OCI-LY7 (cell line): Measurements from ENCODE around the gene CEP104.

ENCODE experiments used
- EZH2phosphoT487 ChIP-seq: fragments of 200-600 bp; sonication (generic); IDR thresholded peaks from 2 replicates; pipeline ENCODE4 v1.6.1; 2018; ENCODE audit warnings: low read depth, borderline replicate concordance, mild to moderate bottlenecking, mixed run types, antibody characterized with exemption, low read length, moderate library complexity, mixed read lengths
- TF ChIP-seq, protein P1 (sequence below): fragments of 200-600 bp; sonication (generic); conservative IDR thresholded peaks from 2 replicates; pipeline ENCODE4 v1.5.1; 2014; ENCODE audit warnings: mild to moderate bottlenecking, antibody characterized with exemption, low read length, moderate library complexity, mixed read lengths

DNA sequence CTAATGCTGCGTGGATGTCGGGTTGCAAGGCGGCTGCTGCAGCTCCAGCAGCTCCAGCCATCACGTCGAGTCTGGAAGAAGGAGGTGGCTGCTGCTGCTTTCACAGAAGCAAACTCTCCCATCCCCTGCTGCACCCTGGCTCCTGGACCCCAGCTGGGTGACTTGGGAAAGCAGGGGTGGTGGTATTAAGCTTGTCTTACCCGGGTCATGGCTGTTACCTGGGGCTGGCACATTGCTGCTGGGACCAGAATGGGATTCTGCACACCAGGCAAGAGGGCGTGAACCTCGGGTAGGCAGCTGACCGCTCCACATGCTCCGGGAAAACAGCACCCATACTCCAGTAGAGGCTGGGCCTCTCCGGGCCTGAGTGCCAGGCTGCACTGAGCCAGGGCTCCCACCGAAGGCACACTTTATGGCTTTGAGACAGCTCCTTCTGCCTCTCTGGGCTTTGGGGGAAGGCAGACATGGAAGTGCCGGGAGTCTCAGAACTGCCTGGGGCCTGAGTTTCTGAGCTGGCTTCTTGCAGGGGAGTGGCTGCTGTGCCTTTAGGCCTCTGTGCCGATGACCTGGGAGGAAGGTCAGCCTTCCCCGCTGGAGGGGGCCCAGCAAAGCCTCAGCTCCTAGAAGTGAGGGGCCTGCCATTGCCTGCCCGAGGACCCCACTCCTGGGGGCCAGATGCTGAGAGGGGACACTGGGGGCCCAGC lies 83.3 kb downstream of the CEP104 start:
- TF ChIP-seq, protein P1, sequence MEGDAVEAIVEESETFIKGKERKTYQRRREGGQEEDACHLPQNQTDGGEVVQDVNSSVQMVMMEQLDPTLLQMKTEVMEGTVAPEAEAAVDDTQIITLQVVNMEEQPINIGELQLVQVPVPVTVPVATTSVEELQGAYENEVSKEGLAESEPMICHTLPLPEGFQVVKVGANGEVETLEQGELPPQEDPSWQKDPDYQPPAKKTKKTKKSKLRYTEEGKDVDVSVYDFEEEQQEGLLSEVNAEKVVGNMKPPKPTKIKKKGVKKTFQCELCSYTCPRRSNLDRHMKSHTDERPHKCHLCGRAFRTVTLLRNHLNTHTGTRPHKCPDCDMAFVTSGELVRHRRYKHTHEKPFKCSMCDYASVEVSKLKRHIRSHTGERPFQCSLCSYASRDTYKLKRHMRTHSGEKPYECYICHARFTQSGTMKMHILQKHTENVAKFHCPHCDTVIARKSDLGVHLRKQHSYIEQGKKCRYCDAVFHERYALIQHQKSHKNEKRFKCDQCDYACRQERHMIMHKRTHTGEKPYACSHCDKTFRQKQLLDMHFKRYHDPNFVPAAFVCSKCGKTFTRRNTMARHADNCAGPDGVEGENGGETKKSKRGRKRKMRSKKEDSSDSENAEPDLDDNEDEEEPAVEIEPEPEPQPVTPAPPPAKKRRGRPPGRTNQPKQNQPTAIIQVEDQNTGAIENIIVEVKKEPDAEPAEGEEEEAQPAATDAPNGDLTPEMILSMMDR: no peak
- TF ChIP-seq EZH2phosphoT487: no peak
